ENCODE data around the gene RELCH.

Gene RELCH

GRCh38 chr18:62249478-62250097 lies 62.5 kb downstream of the RELCH start:
- in situ Hi-C loops (cut with HindIII; ENCODE audit: low sequenced_read_pairs) = no loop called here

- in situ Hi-C loops (cut with HindIII; ENCODE audit: low sequenced_read_pairs) = no loop called here
These were observed 63.4 kb downstream of the RELCH start for GRCh38 chr18:62250475-62250874.

GRCh38 chr18:62258093-62258492 lies 71.0 kb downstream of the RELCH start:
- in situ Hi-C loops (cut with HindIII; ENCODE audit: low sequenced_read_pairs) = no loop called here

- in situ Hi-C loops (cut with HindIII; ENCODE audit: low sequenced_read_pairs) = no loop called here
These were observed 71.6 kb downstream of the RELCH start for GRCh38 chr18:62258616-62259015.

GRCh38 chr18:62262061-62262460 lies 75.0 kb downstream of the RELCH start:
- in situ Hi-C loops (cut with HindIII; ENCODE audit: low sequenced_read_pairs) = no loop called here

GRCh38 chr18:62264984-62265383 lies 77.9 kb downstream of the RELCH start:
- in situ Hi-C loops (cut with HindIII; ENCODE audit: low sequenced_read_pairs) = no loop called here

- in situ Hi-C loops (cut with HindIII; ENCODE audit: low sequenced_read_pairs) = no loop called here
These were observed 90.0 kb downstream of the RELCH start for GRCh38 chr18:62277045-62277444.

GRCh38 chr18:62279561-62279960 lies 92.5 kb downstream of the RELCH start:
- in situ Hi-C loops (cut with HindIII; ENCODE audit: low sequenced_read_pairs) = no loop called here

- in situ Hi-C loops (cut with HindIII; ENCODE audit: low sequenced_read_pairs) = no loop called here
These were observed 93.0 kb downstream of the RELCH start for GRCh38 chr18:62280058-62280457.

GRCh38 chr18:62280786-62281185 lies 93.7 kb downstream of the RELCH start:
- in situ Hi-C loops (cut with HindIII; ENCODE audit: low sequenced_read_pairs) = no loop called here

GRCh38 chr18:62281684-62282083 lies 94.6 kb downstream of the RELCH start:
- in situ Hi-C loops (cut with HindIII; ENCODE audit: low sequenced_read_pairs) = no loop called here

GRCh38 chr18:62282188-62282629 lies 95.2 kb downstream of the RELCH start:
- in situ Hi-C loops (cut with HindIII; ENCODE audit: low sequenced_read_pairs) = no loop called here

- in situ Hi-C loops (cut with HindIII; ENCODE audit: low sequenced_read_pairs) = no loop called here
These were observed 97.6 kb downstream of the RELCH start for GRCh38 chr18:62284637-62285036.

- in situ Hi-C loops (cut with HindIII; ENCODE audit: low sequenced_read_pairs) = no loop called here
These were observed 98.2 kb downstream of the RELCH start for GRCh38 chr18:62285281-62285680.

GRCh38 chr18:62287781-62288664 lies 101.0 kb downstream of the RELCH start:
- in situ Hi-C loops (cut with HindIII; ENCODE audit: low sequenced_read_pairs) = no loop called here

GRCh38 chr18:62288665-62289008 lies 101.6 kb downstream of the RELCH start:
- in situ Hi-C loops (cut with HindIII; ENCODE audit: low sequenced_read_pairs) = no loop called here

GRCh38 chr18:62289047-62289446 lies 102.0 kb downstream of the RELCH start:
- in situ Hi-C loops (cut with HindIII; ENCODE audit: low sequenced_read_pairs) = no loop called here

- in situ Hi-C loops (cut with HindIII; ENCODE audit: low sequenced_read_pairs) = no loop called here
These were observed 107.0 kb downstream of the RELCH start for GRCh38 chr18:62294073-62294472.

GRCh38 chr18:62300359-62300963 lies 113.4 kb downstream of the RELCH start:
- in situ Hi-C loops (cut with HindIII; ENCODE audit: low sequenced_read_pairs) = no loop called here

GRCh38 chr18:62301322-62301721 lies 114.3 kb downstream of the RELCH start:
- in situ Hi-C loops (cut with HindIII; ENCODE audit: low sequenced_read_pairs) = no loop called here

- in situ Hi-C loops (cut with HindIII; ENCODE audit: low sequenced_read_pairs) = no loop called here
These were observed 125.8 kb downstream of the RELCH start for GRCh38 chr18:62312851-62313250.

All from endothelial cell of hepatic sinusoid (primary cell).